ENCODE results near the gene B4GALNT4.
"Not testable (repeated sequence)": the region's sequence is repeated elsewhere in the genome, so short reads cannot be mapped to it uniquely, and the experiment has no call there.

Gene B4GALNT4

GRCh38 chr11:362642-363442 lies 6.5 kb upstream of the B4GALNT4 start:
- no peak overlapping the region for H3K4me3 Mint-ChIP-seq
- TF ChIP-seq CTCF (IDR thresholded peaks at IDR 0.05; ENCODE audit: unreplicated experiment in 3 of 3): no peak

GRCh38 chr11:363443-363805 lies 5.9 kb upstream of the B4GALNT4 start:
- not testable (repeated sequence) for H3K4me3 Mint-ChIP-seq; H3K36me3 Mint-ChIP-seq (ENCODE audit: low read depth); H3K27ac Mint-ChIP-seq; H3K9me3 Mint-ChIP-seq
- peaks cover 12% of the 10 kb centered on the region for H3K27me3 Mint-ChIP-seq (ENCODE audit: low read depth)
- H3K4me1 Mint-ChIP-seq: peaks cover 12% of the 10 kb centered on the region

More at GRCh38 chr11:362642-363442, 6.5 kb upstream of the B4GALNT4 start:
- H3K4me1 Mint-ChIP-seq: peaks cover 6% of the 10 kb centered on the region
- peaks cover 3% of the 10 kb centered on the region for H3K9me3 Mint-ChIP-seq
- H3K27me3 Mint-ChIP-seq (ENCODE audit: low read depth): peaks cover 7% of the 10 kb centered on the region
- H3K27ac Mint-ChIP-seq: no peak overlapping the region
- H3K36me3 Mint-ChIP-seq (ENCODE audit: low read depth): no peaks in the 10 kb centered on the region

GRCh38 chr11:363948-364761 lies 5.1 kb upstream of the B4GALNT4 start:
- TF ChIP-seq CTCF (IDR thresholded peaks at IDR 0.05; ENCODE audit: unreplicated experiment in 3 of 3): peak in 2 of 3 experiments; percentile 12 to 17
- H3K4me3 Mint-ChIP-seq: no peak overlapping the region
- peaks cover 14% of the 10 kb centered on the region for H3K4me1 Mint-ChIP-seq
- no peaks in the 10 kb centered on the region for H3K36me3 Mint-ChIP-seq (ENCODE audit: low read depth)
- peaks cover 3% of the 10 kb centered on the region for H3K9me3 Mint-ChIP-seq
- peaks cover 12% of the 10 kb centered on the region for H3K27me3 Mint-ChIP-seq (ENCODE audit: low read depth)
- H3K27ac Mint-ChIP-seq: no peak overlapping the region

GRCh38 chr11:364991-365725 lies 4.1 kb upstream of the B4GALNT4 start:
- no peak for TF ChIP-seq CTCF (IDR thresholded peaks at IDR 0.05; ENCODE audit: unreplicated experiment in 3 of 3)
- Mint-ChIP-seq H3K27ac (no peak overlapping the region), H3K4me1 (peaks cover 14% of the 10 kb centered on the region), H3K27me3 (ENCODE audit: low read depth) (peaks cover 12% of the 10 kb centered on the region), H3K9me3 (peaks cover 3% of the 10 kb centered on the region), H3K36me3 (ENCODE audit: low read depth) (no peaks in the 10 kb centered on the region), H3K4me3 (no peak overlapping the region)

- Mint-ChIP-seq H3K4me1 (peaks cover 14% of the 10 kb centered on the region), H3K36me3 (ENCODE audit: low read depth) (no peaks in the 10 kb centered on the region), H3K9me3 (peaks cover 3% of the 10 kb centered on the region), H3K4me3 (peak overlapping the region; percentile 58 to 75 (median 64)), H3K27me3 (ENCODE audit: low read depth) (peaks cover 12% of the 10 kb centered on the region), H3K27ac (no peak overlapping the region)
- TF ChIP-seq CTCF (IDR thresholded peaks at IDR 0.05; ENCODE audit: unreplicated experiment in 3 of 3): no peak
These were observed 3.5 kb upstream of the B4GALNT4 start for GRCh38 chr11:365831-366230.

GRCh38 chr11:367956-368413 lies 1.3 kb upstream of the B4GALNT4 start:
- peaks cover 13% of the 10 kb centered on the region for H3K36me3 Mint-ChIP-seq (ENCODE audit: low read depth)
- peaks cover 12% of the 10 kb centered on the region for H3K27me3 Mint-ChIP-seq (ENCODE audit: low read depth)
- no peak for TF ChIP-seq CTCF (IDR thresholded peaks at IDR 0.05; ENCODE audit: unreplicated experiment in 3 of 3)
- H3K9me3 Mint-ChIP-seq: no peaks in the 10 kb centered on the region
- peak overlapping the region; percentile 93 to 97 (median 94) for H3K4me3 Mint-ChIP-seq
- peaks cover 14% of the 10 kb centered on the region for H3K4me1 Mint-ChIP-seq
- H3K27ac Mint-ChIP-seq: peak overlapping the region; percentile 87 to 91 (median 90)
